GM20431 (cell line): ENCODE results near the gene RPRD1B.

Experiments
- in situ Hi-C: fragments of 300-500 bp; cut with MseI, MboI; formaldehyde crosslinking; loops from one replicate; pipeline ENCODE4 v1.15.0; 2020; ENCODE audit warnings: low sequenced_read_pairs; ENCODE audit not compliant: unreplicated experiment

The RPRD1B gene

GRCh38 chr20:38065764-38066375, 32.3 kb downstream of the RPRD1B start:
- in situ Hi-C loops, result no loop called here

- in situ Hi-C loops, result no loop called here
These were observed 33.6 kb downstream of the RPRD1B start for GRCh38 chr20:38066969-38067716.

GRCh38 chr20:38067717-38068365, 34.3 kb downstream of the RPRD1B start:
- in situ Hi-C loops, result no loop called here

- in situ Hi-C loops, result loop anchor here (10.0 kb wide), 1 partner anchor 92 kb away; the partner anchor contains the start of gene TGM2
These were observed 39.4 kb downstream of the RPRD1B start for GRCh38 chr20:38072898-38073297.

- in situ Hi-C loops, result loop anchor here (10.0 kb wide), 1 partner anchor 91 kb away; the partner anchor contains the start of gene TGM2
These were observed 39.9 kb downstream of the RPRD1B start for GRCh38 chr20:38073307-38074071.

GRCh38 chr20:38075161-38075998, 41.8 kb downstream of the RPRD1B start:
- in situ Hi-C loops, result loop anchor here (10.0 kb wide), 1 partner anchor 89 kb away; the partner anchor contains the start of gene TGM2

GRCh38 chr20:38076548-38076947, 43.0 kb downstream of the RPRD1B start:
- in situ Hi-C loops, result loop anchor here (10.0 kb wide), 1 partner anchor 88 kb away; the partner anchor contains the start of gene TGM2

GRCh38 chr20:38078084-38078483, 44.5 kb downstream of the RPRD1B start:
- in situ Hi-C loops, result loop anchor here (10.0 kb wide), 1 partner anchor 87 kb away; the partner anchor contains the start of gene TGM2

- in situ Hi-C loops, result loop anchor here (10.0 kb wide), 1 partner anchor 85 kb away; the partner anchor contains the start of gene TGM2
These were observed 45.8 kb downstream of the RPRD1B start for GRCh38 chr20:38079353-38079752.

- in situ Hi-C loops, result no loop called here
These were observed 48.0 kb downstream of the RPRD1B start for GRCh38 chr20:38081575-38081974.

- in situ Hi-C loops, result no loop called here
These were observed 49.3 kb downstream of the RPRD1B start for GRCh38 chr20:38082894-38083293.

GRCh38 chr20:38083338-38084048, 49.9 kb downstream of the RPRD1B start:
- in situ Hi-C loops, result no loop called here

GRCh38 chr20:38084425-38084951, 50.9 kb downstream of the RPRD1B start:
- in situ Hi-C loops, result no loop called here

- in situ Hi-C loops, result no loop called here
These were observed 51.5 kb downstream of the RPRD1B start for GRCh38 chr20:38085026-38085425.

GRCh38 chr20:38089500-38089899, 56.0 kb downstream of the RPRD1B start:
- in situ Hi-C loops, result no loop called here

GRCh38 chr20:38090061-38090460, 56.5 kb downstream of the RPRD1B start:
- in situ Hi-C loops, result no loop called here

GRCh38 chr20:38091441-38092216, 58.1 kb downstream of the RPRD1B start:
- in situ Hi-C loops, result no loop called here
